Endothelial cell of hepatic sinusoid (primary cell): ENCODE results near the gene C15orf39.
"Not testable (repeated sequence)": the region's sequence is repeated elsewhere in the genome, so short reads cannot be mapped to it uniquely, and the experiment has no call there.

Experiments
- in situ Hi-C: cut with HindIII; loops from 2 replicates; pipeline ENCODE4 v1.10.0; 2017; ENCODE audit warnings: low sequenced_read_pairs

The C15orf39 gene

GRCh38 chr15:75252285-75252684 lies 50.6 kb downstream of the C15orf39 start:
- in situ Hi-C loops: not testable (repeated sequence)

- in situ Hi-C loops: not testable (repeated sequence)
Observed at GRCh38 chr15:75258034-75258433, 56.4 kb downstream of the C15orf39 start, which contains the start of gene GOLGA6C. Gene GOLGA6C (plus strand): TSS chr15:75258334. CDS start chr15:75258599, 265 bp downstream.

GRCh38 chr15:75258620-75259343 lies 57.1 kb downstream of the C15orf39 start:
- in situ Hi-C loops: not testable (repeated sequence)

- in situ Hi-C loops: not testable (repeated sequence)
Observed at GRCh38 chr15:75259873-75260272, 58.2 kb downstream of the C15orf39 start.
